Posterior vena cava (tissue), 2 donors: ENCODE data around the gene PKNOX2. TPM values are rescaled to one million over a fixed set of nuclear protein-coding genes. Genes with fewer than 3 reads are reported as not detected.
A peak's percentile ranks its signal among the peaks of the same experiment; 100 is the strongest.

Experiments used
- DNase-seq: peaks from one replicate; pipeline ENCODE4 v3.0.0-alpha.2; 2020; ENCODE audit warnings: low spot score
- intact Hi-C, 2 donors: fragments of 100-400 bp; cut with DNase I; formaldehyde crosslinking; loops; one replicate each; pipeline versions ENCODE4 v1.14.1 to v1.14.2; 2022 to 2023
- total RNA-seq, 2 donors: library from RNA; stranded (reverse); fragmentation: NEBNext Ultra II Directional; extraction: Animal tissue kit (Norgen Biotek cat#: 25700); gene quantifications; one replicate each; pipeline ENCODE4 v1.2.1, GENCODE V29; 2021
- donor health status: DM: yes; HTN: yes; CAD: no.
- donor health status: DM: yes; HTN: yes; CAD: no.

The PKNOX2 gene
- total RNA-seq, 2 donors from 2014 or later: 8.2 to 8.3 TPM

DNA sequence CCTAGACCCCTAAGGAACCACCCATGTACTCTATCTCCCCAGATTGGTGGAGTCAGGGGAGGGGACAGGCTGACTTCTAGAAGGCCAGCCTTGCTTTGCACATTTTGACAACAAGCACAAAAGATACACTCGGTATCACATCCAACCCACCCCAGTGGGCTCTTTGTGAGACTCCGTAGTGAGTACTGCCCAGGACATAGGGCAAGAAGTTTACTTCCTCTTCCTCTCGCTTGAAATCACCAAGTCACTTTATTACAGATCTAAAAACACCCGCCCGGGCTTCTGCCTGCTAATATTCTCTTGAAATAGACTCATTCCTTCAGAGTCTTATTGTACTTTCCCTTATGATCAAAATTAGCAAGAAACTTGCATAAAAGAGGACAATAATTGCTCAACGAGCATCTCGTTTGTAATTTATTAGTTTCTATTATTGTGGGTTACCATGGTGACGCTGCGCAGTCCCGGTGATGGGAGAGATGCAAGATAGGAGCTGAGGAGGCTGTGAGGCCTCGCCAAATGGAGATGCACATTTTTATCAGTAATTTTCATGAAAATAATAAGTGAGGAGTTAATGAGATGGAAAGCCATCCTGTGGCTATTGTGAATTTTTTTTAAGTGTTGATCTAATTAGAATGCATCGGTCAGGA, 234.6 kb downstream of the PKNOX2 start:
- DNase-seq: peak; percentile 28
- intact Hi-C loops: no loop called here

DNA sequence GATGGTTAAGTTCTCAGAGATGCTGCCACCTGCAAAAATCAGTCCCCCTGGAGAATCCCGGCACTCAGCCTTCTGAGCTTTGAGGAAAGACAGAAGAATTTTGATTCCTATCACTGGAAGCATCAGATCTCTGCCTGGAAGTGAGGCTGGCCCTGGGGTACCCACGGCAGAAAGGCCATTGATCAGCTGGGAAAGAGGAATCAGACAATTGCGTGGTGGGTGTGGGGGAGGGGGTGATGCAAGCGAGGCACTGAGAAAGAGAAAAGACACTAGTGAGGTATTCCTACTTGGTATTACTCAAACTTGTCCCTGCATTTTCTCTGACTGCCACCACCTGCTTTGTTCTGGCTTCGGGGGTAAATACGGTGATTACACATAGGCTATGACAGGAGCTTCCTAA, 235.4 kb downstream of the PKNOX2 start:
- DNase-seq: peak; percentile 38
- intact Hi-C loops: loop anchor here in 1 of 2 donors (10.0 kb wide), 2 partner anchors 235 to 445 kb away; partner anchors contain the start of genes CCDC15 and PKNOX2

GRCh38 chr11:125401235-125401634, 236.7 kb downstream of the PKNOX2 start:
- intact Hi-C loops: loop anchor here in 1 of 2 donors (10.0 kb wide), 2 partner anchors 236 to 446 kb away; partner anchors contain the start of genes CCDC15 and PKNOX2
- DNase-seq: no peak

- intact Hi-C loops: loop anchor here in 1 of 2 donors (10.0 kb wide), 2 partner anchors 237 to 447 kb away; partner anchors contain the start of genes CCDC15 and PKNOX2
- DNase-seq: peak; percentile 80
Observed at GRCh38 chr11:125401746-125402145, 237.2 kb downstream of the PKNOX2 start.

GRCh38 chr11:125402435-125402834, 237.9 kb downstream of the PKNOX2 start:
- peak; percentile 9 for DNase-seq
- intact Hi-C loops: loop anchor here in 1 of 2 donors (10.0 kb wide), 2 partner anchors 238 to 448 kb away; partner anchors contain the start of genes CCDC15 and PKNOX2

GRCh38 chr11:125404157-125404810, 239.7 kb downstream of the PKNOX2 start:
- peak; percentile 36 for DNase-seq
- intact Hi-C loops: loop anchor here in 1 of 2 donors (10.0 kb wide), 2 partner anchors 239 to 449 kb away; partner anchors contain the start of genes CCDC15 and PKNOX2

DNA sequence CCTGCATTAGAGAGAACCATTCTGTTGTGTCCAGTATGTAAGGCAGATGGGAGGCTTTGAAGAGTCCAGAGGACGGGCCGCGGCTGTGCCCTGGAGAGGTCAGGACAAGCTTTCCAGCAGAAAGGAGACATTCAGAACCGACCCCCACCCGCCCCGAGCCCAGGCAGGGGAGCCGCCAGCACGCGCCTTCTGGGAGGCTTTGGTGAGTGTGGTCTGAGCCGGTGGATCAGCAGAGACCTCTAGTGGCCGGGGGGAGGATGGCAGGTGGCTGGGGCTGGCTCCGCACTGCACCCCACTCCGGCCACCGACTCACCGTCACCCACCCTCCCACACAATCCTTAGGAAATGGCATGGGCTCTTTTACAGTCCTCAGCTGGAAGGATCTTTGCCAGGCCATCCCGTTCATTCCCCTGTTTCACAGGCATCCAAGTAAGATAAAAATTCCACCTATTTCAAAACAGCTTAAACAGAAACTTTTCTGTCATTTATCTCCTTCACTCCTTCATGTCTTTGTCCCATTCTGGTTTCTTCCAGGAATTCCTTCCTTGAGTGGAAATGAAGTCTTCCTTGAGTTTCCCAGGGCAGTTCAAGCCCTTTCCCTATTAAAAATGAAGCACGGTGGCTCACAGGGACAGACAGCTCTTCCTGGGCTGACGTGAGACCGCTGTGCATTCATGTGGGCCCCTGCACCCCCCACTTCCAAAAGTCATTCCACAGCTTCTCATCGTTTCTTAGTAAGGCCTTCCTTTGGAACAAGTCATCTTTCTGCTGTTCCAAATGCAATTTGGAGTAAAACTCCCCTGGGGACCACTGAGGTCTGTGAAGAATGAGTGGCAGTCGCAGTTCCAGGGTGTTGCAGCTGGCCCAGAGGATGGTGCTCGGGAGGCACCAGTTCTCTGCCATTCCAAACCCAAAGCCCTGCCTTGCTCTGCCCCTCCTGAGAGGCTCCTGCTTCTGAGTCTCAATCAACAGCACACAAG, 240.6 kb downstream of the PKNOX2 start:
- intact Hi-C loops: loop anchor here in 1 of 2 donors (5.0 to 10.0 kb wide), 3 partner anchors 58 to 450 kb away; partner anchors contain the start of genes CCDC15 and PKNOX2

GRCh38 chr11:125407046-125407445, 242.5 kb downstream of the PKNOX2 start:
- peak; percentile 28 for DNase-seq

More for the DNA sequence above, 240.6 kb downstream of the PKNOX2 start:
- peak; percentile 90 for DNase-seq

GRCh38 chr11:125408311-125408711, 243.8 kb downstream of the PKNOX2 start:
- intact Hi-C loops: loop anchor here in 1 of 2 donors (5.0 to 10.0 kb wide), 3 partner anchors 61 to 454 kb away; partner anchors contain the start of genes CCDC15 and PKNOX2
- DNase-seq: peak; percentile 56

More at GRCh38 chr11:125407046-125407445, 242.5 kb downstream of the PKNOX2 start:
- intact Hi-C loops: loop anchor here in 1 of 2 donors (5.0 to 10.0 kb wide), 3 partner anchors 60 to 452 kb away; partner anchors contain the start of genes CCDC15 and PKNOX2

DNA sequence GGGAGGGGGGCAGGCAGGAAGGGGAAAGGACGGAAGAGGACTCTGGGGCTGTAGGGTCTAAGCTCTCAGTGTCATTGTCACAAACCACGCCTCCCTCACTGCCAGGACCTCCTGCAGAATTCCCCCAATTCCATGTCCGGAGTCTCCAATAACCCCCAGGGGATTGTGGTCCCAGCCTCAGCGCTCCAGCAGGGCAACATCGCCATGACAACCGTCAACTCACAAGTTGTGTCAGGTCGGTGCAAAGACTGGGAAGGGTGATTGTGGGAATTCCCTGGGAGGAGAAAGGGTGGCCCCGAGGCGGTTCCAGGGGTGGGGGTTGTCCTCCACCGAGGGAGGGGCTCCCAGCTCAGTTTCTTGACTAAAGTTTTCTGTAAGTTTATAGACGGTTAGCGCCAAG, 245.5 kb downstream of the PKNOX2 start:
- DNase-seq: peak; percentile 42
- intact Hi-C loops: no loop called here

DNA sequence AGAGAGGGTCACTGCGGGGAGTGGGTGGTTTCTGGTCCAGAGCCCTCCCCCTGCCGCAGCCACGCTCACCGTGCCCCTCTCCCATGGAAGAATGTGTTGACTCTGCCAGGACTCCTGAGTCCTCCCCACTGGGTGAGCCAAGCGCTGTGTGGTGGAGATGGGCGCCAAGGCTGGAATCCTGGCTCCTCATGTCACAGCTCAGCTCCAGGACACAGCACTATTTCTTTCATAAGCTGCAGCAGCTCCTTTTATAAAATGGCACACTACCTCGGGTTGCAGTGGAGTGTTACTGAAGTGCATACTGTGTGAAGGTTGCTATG, 247.6 kb downstream of the PKNOX2 start:
- intact Hi-C loops: no loop called here
- DNase-seq: peak; percentile 67

DNA sequence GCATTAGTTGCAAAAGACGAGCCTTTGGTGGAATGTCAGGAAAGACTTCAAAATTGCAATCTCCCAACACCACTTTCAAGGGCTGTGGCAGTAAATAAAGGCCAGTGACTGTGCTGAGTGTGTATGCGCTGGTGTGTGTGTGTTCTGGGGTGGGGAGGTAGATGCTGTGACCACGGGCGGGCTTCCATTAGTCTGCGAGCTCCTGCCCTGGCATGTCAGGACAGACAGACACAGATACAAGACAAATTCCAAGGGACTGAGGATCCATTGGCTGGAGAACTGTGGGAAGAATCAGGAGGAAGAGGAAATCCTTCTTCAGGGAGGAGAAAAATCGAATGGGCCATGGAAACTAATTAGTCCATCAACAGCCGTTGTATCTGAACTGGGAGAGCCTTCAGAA, 248.0 kb downstream of the PKNOX2 start:
- no peak for DNase-seq
- intact Hi-C loops: no loop called here

- intact Hi-C loops: no loop called here
- peak; percentile 42 for DNase-seq
Observed at GRCh38 chr11:125413226-125413625, 248.7 kb downstream of the PKNOX2 start.

- intact Hi-C loops: no loop called here
- DNase-seq: peak; percentile 38
Observed at GRCh38 chr11:125414121-125414520, 249.6 kb downstream of the PKNOX2 start.

GRCh38 chr11:125416981-125417935, 252.7 kb downstream of the PKNOX2 start:
- DNase-seq: peak; percentile 55
- intact Hi-C loops: no loop called here

DNA sequence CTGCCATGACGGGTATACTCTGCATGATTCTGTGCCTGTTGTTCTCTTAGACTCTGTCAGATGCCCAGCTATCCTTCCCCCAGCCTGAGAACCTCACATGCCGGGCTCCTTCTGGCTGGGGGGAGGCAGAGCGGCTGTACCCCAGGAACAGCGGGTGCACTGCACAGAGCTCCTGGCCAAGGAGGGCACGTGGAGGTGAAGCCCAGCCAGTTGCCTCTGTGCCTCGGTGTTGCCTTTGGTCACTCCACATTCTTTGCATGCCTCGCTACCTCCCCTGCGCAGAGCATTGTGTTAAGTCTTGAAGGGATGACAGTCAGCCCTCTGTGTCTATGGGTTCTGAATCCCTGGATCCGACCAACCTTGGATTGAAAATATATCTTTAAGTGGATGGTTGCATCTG, 253.8 kb downstream of the PKNOX2 start:
- intact Hi-C loops: no loop called here
- peak; percentile 43 for DNase-seq

DNA sequence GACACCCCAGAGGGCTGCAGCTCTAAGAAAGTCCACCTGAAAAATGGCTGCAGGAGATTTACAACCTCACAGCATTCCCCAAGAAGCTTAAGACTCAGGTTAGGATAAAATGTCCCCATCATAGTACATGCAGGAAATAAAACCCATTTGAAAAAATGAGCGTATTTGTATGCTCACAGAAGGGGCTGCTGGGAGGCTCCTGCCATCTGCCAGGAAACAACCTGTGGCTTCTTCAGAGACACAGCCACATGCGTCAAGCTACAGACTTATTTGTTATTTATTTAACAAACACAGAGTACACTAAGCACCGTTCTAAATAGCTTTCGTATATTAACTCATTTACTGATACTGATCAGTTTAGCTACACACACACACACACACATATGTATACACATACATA, 258.1 kb downstream of the PKNOX2 start:
- intact Hi-C loops: no loop called here
- no peak for DNase-seq
